ENCODE data around the gene MOV10. TPM values are rescaled to one million over a fixed set of nuclear protein-coding genes. Genes with fewer than 3 reads are reported as not detected.

MOV10 gene
- total and polyA plus RNA-seq, 2 of the 8 experiments (the other 6 are each of a cell fraction or from before 2014, with no cell fraction given) = 57.3 to 109 TPM

DNA sequence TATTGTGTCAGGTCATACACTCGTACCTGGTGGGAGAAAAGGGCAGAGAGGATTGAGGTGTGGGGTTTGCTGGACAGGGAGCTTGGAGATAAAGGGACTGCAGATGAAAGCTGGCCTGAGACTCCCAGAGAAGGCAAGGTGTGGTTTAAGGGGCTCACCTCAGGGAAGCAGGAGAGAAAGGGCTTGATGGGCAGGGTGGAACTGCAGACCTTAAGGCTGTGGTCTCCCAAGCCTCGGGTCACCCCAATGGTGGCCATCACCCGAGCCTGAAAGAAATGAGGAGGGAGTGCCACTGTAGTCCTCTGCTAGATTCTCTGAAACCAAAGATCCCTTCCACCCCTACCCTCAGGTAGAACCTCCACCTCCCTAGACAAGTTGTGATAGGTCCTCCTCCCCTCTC, 36.1 kb downstream of the MOV10 start:
- POLR2A ChIA-PET (ENCODE audit: partially characterized antibody) = interaction anchor here (0.7 to 1.8 kb wide), 4 partner anchors 9 to 91 kb away, joined by 3 to 7 read pairs (median 5); partner anchors contain the start of genes CAPZA1 and ST7L

More for the DNA sequence above, 36.1 kb downstream of the MOV10 start:
- Histone ChIP-seq H3K4me2 (ENCODE audit: insufficient read depth in 1 of 2, low read depth in 2 of 2, low read length in 2 of 2) (no peak overlapping the region), H3K36me3 (ENCODE audit: control insufficient read depth in 2 of 4, insufficient read depth in 4 of 4, low read length in 3 of 4) (peaks cover 0 to 5% (median 3%) of the 10 kb centered on the region in 4 experiments; a peak in 4 of 8 replicates), H3K23ac (ENCODE audit: insufficient read length) (no peak overlapping the region), H3K4me3 (ENCODE audit: extremely low read depth in 1 of 4, insufficient read depth in 2 of 4, low read depth in 3 of 4, low read length in 4 of 4) (no peak overlapping the region), H3K18ac (ENCODE audit: extremely low read depth, low read length) (no peak overlapping the region), H3K9ac (replicated peaks in 1 of 4; ENCODE audit: extremely low read depth in 1 of 4, low read depth in 3 of 4, low read length in 3 of 4) (no peak overlapping the region), H2BK5ac (ENCODE audit: low read depth, low read length) (no peak overlapping the region), H3K79me1 (ENCODE audit: low read depth, low read length) (no peaks in the 10 kb centered on the region), H3K79me2 (ENCODE audit: control insufficient read depth in 1 of 2, insufficient read depth in 2 of 2, low read length in 2 of 2) (no peaks in the 10 kb centered on the region), H2AK5ac (ENCODE audit: low read depth, low read length) (no peak overlapping the region), H3K23me2 (ENCODE audit: low read depth, low read length) (peaks cover 17% of the 10 kb centered on the region), H2BK15ac (ENCODE audit: low read length) (no peak overlapping the region), H4K5ac (ENCODE audit: insufficient read length, low read depth, low read length) (no peak overlapping the region), H3K4me1 (replicated peaks in 1 of 4; ENCODE audit: control insufficient read depth in 3 of 4, insufficient read depth in 4 of 4, low read length in 3 of 4) (peaks cover 5 to 30% (median 21%) of the 10 kb centered on the region in 4 experiments), H3K14ac (ENCODE audit: insufficient read length) (no peak overlapping the region), H4K8ac (ENCODE audit: extremely low read depth, insufficient read depth, low read length) (no peak overlapping the region), H4K91ac (replicated peaks; ENCODE audit: insufficient read length, low read length) (no peak overlapping the region), H3K27ac (ENCODE audit: low read depth, low read length) (no peak overlapping the region), H4K20me1 (replicated peaks in 1 of 2; ENCODE audit: control insufficient read depth in 1 of 2, insufficient read depth in 2 of 2, low read length in 2 of 2) (peaks cover 0 to 12% of the 10 kb centered on the region in 2 experiments), H2BK20ac (ENCODE audit: low read length) (no peak overlapping the region), H3K56ac (replicated peaks; ENCODE audit: insufficient read length, low read depth, low read length) (no peak overlapping the region), H2BK120ac (replicated peaks; ENCODE audit: low read depth, low read length) (no peak overlapping the region), H2BK12ac (ENCODE audit: low read depth, low read length) (no peak overlapping the region), H3K27me3 (replicated peaks in 1 of 4; ENCODE audit: control insufficient read depth in 3 of 4, extremely low read depth in 1 of 4, insufficient read depth in 3 of 4, low read length in 3 of 4) (peaks cover 0 to 18% (median 5%) of the 10 kb centered on the region in 4 experiments; a peak in 4 of 7 replicates), H2AFZ (ENCODE audit: low read length) (no peak overlapping the region), H3K4ac (replicated peaks; ENCODE audit: insufficient read length, low read depth, low read length) (no peak overlapping the region), H3K9me3 (ENCODE audit: insufficient read depth in 2 of 2, low read depth in 1 of 2, low read length in 1 of 2) (no peaks in the 10 kb centered on the region)
- no peak for TF ChIP-seq EGR1 (IDR thresholded peaks at IDR 0.05; ENCODE audit: borderline replicate concordance, low read depth, low read length)
- FAIRE-seq = no peak
- WGBS, 2 experiments (ENCODE audit: extremely low coverage in 1 of 2, insufficient coverage in 1 of 2, insufficient read length in 1 of 2, insufficient replicate concordance in 2 of 2, low coverage in 1 of 2, low lambda C conversion rate in 2 of 2, missing lambda C conversion rate in 1 of 2) = 82% methylated on average over 3 of the region's 3 CpGs; no CpG with 5 or more reads in 1 of the 2 experiments
- CTCF ChIA-PET (ENCODE audit: partially characterized antibody) = interaction anchor here (0.6 to 14.2 kb wide), 4 partner anchors 31 to 1191 kb away, joined by 3 to 547 read pairs (median 3); no protein-coding TSS in a partner anchor
- DNase-seq (ENCODE audit: low read depth in 1 of 2, low spot score in 2 of 2) = no peak
